ENCODE data around the gene POLR3K.

DNA sequence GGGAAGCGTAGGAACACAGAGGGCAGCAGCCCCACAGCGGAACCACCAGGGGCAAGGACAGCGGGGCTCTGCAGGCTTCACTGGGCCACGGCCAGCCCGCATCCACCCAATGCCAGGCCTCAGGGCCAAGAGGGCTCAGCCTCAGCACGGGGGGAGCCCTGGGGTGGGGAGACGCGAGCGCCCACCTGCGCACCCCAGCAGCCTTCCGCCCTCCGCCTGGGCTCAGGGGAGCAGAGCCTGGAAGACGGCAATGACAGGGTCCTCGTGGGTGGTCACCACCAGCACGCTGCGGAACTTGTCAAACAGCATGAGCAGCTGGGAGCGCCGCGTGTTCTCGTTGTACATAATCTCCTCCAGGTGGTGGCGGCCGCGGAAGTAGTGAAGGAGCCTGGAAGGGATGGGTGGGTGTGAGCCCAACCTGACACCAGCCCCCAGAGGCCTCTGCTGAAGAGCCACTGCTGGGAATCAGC lies 33.1 kb upstream of the POLR3K start:
- TF ChIP-seq CTCF (conservative IDR thresholded peaks at IDR 0.05) (no peak), ZFX (IDR thresholded peaks at IDR 0.05) (no peak)
